WTC11 (cell line): ENCODE results near the gene IZUMO2.

Source experiments
- SOX15 ChIP-seq: fragments of 250-450 bp; sonication (Bioruptor Pico); IDR thresholded peaks from 2 replicates; pipeline ENCODE4 v1.9.0; 2021; ENCODE audit warnings: mild to moderate bottlenecking
- TF ChIP-seq, protein P1 (sequence below): sonication (generic); formaldehyde crosslinking; IDR thresholded peaks from 2 replicates; pipeline ENCODE4 v1.8.1; 2022; ENCODE audit warnings: mild to moderate bottlenecking, moderate library complexity, missing genetic modification reagents

GRCh38 chr19:50175924-50176323 lies 12.8 kb upstream of the IZUMO2 start:
- TF ChIP-seq, protein P1, sequence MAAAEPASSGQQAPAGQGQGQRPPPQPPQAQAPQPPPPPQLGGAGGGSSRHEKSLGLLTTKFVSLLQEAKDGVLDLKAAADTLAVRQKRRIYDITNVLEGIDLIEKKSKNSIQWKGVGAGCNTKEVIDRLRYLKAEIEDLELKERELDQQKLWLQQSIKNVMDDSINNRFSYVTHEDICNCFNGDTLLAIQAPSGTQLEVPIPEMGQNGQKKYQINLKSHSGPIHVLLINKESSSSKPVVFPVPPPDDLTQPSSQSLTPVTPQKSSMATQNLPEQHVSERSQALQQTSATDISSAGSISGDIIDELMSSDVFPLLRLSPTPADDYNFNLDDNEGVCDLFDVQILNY (CRISPR knock-in tag): no peak
- TF ChIP-seq SOX15 (CRISPR knock-in tag): no peak
